ENCODE data around the gene NID1.

The NID1 gene

DNA sequence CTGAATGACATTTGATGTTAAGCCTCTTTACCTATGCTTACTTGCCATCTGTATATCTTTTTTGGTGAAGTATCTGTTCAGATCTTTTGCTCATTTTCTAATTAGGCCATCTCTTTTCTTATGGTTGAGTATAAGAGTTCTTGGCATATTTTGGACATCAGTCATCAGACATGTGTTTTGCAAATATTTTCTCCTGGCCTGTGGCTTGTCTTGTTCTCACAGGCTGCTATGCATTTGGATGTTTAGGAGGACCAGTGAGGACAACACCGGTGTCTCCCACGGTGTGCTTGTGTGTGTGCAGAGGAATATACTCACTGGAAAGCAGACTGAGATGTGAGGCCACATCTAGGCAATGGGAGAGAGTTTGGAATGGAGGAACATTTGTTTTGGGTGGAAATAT is 111.1 kb downstream of the NID1 start:
- DNase-seq, result no peak

DNA sequence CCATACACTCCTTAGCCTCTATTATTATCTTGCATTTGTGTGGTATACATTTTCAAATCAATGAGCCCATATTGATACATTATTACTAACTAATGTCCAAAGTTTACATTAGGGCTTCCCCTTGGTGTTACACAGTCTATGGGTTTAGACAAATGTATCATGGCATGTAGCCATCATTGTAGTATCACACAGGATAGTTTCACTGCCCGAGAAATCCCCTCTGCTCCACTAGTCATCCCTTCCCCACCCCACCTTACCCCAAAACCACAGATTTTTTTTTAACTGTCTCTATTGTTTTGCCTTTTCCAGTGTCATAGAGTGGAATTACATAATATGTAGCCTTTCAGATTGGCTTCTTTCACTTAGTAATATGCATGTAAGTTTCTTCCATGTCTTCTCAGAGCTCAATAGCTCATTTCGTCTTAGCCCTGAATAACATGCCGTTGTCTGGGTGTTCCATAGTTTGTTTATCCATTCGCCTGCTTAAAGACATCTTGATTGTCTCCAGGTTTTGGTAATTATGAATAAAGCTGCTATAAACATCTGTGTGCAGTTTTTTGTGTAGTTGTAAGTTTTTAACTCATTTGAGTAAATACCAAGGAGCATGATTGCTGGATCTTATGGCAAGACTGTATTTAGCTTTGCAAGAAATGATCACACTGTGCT is 111.8 kb downstream of the NID1 start:
- peak; percentile 84 for DNase-seq

DNA sequence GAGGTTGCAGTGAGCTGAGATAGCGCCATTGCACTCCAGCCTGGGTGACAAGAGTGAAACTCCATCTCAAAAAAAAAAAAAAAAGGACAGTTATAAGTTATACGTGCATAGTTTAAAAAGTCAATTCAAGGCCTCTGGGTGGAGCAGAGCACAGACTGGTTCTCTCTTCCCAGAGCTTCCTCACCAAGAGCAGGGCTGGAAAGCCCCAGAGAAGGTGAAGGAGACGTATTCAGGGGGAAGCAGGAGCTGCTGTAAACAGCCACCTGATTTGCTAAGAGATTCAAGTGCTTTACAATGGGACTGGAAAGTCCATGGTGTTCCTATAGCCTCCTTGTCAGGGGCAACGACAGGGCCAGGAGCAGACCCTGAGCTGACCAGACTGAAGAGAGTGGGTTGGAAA is 113.2 kb downstream of the NID1 start:
- DNase-seq, result peak; percentile 52

DNA sequence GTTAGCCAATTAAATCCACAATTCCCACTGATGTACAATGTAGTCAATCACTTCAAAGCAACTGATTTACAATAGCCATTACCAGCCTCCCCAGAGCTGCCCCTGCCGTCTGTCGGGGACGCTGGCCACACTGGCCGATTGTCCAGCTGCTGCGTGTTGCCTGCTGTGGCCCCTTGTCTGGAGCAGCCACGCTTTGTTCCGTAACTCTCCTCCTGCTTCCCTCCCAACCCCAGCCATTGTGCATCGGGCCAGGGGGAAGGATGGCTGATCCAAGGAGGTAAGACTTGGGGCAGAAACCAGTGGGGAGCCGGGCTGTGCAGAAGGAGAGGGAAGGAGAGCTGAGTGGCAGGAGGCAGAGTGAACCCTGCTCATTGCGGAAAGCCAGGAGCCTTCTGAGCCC is 114.6 kb downstream of the NID1 start:
- no peak for DNase-seq

DNA sequence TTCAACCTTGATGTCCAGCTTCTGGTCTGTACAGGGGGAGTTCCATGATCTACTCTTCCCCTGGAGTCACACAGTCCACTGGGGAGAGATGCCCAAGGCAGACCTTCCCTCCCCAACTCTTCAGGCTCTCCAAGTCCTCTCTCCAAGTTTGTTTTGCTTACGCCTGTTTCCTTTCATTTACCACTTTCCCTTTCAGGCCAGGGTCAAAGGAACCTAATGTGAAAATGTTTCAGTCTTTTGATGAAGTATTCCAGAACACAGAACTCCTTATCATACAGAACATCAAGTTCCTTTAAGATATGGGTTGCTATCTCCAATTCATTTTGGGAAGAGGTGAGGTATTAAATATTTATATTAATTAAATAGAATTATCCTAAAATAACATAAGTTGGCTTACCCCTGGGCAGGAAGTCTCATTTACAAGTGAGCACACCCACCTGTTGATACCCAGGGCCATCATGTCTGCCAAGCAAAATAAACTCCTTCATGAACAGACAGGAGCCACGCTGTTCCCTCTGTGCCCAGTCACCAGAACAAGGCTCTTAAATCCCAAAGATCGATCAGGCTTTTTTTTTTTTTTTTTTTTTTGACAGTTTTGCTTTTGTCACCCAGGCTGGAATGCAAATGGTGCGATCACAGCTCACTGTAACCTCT is 116.0 kb downstream of the NID1 start:
- DNase-seq, result no peak

DNA sequence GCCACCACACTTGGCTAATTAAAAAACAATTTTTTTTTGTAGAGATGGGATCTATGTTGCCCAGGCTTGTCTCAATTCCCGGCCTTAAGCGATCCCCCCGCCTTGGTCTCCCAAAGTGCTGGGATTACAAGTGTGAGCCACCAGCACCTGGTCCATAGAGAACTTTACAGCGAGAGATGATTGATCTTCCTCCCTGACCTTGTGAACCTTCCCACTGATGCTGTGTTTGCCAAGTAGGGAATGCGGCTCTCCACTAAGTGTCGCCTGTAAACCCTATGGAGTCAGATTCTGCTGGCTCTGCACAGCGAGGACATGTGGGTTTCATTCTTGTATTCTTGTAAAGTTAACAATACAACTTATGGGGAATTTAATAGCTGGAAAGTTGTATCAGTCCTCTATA is 116.9 kb downstream of the NID1 start:
- DNase-seq, result no peak

DNA sequence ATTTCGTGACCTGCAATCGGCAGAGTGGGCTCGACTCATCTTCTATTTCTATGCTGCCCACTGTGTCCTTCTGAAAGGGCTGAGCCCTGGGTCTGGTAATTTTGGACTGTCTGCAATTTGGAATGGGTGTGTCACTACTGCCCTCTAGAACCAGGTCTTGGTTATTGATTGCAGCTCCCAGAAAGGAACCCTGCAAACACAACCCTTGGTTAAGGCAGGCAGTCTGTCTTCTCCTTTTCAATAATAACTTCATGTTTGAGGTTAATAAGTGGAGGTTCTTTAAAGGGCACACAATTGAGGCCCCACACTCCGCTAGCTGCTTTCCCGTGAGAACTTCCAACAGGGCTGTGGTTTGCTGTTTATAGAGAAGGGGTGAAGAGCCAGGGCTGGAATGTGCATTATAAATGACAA is 118.3 kb downstream of the NID1 start:
- DNase-seq, result no peak

DNA sequence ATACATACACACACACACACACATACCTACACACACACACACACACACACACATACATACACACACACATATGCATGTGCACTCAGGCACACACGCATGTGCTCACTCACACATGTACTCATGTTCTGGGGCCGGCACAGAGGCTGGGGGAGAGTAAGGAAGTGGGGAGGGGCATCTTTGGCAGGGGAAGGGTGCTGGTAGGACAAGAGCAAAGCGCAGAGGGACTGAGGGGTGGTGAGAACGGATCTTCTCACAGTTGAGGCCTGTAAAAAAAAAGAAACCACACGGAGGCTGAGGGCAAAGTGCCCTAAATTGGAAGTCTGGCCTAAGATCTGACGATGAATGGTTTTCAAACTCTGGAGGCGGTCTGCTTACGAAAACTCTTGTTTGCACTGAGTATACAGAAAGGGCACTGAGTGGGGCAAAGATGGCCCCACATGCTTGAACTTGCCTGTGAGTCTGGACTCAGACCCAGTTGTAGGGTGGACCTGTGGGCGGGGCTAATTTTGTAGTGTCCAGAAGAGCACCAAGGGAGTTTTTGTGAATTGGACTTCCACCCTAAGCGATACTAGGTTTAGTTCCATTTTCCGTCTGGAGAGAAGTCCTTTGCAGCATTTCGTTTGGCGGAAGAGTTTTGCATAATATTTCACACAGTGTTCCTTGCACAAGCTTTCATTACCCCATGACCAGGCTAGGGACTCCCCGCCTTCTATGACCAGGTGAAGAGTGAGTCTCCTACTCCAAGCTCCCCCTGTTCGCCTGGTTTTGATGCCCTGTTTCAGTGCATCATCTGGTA is 118.9 kb downstream of the NID1 start:
- DNase-seq, result peak; percentile 99

DNA sequence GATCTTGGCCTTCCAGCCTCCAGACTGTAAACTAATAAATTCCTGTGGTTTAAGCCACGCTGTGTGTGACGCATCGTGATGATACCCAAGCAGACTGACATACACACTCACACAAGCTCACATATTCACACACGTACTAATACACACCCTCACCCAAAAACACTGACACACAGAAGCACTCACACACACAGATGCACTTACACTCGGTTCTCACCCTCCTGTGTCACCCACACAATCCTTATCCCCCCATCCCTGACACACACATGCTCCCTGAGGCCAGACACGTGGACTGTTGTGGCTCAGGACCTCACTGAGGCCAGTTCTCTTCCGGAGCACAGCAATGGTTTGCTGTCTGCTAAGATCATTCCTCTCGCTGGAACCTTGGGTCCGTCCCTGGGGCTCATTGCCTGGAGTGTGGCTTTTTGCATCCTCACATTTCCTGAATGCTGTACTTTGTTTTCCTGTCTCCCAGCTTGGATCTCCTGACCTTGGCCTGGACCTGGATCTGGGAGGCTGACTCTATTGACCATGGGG is 121.2 kb downstream of the NID1 start:
- DNase-seq, result no peak

DNA sequence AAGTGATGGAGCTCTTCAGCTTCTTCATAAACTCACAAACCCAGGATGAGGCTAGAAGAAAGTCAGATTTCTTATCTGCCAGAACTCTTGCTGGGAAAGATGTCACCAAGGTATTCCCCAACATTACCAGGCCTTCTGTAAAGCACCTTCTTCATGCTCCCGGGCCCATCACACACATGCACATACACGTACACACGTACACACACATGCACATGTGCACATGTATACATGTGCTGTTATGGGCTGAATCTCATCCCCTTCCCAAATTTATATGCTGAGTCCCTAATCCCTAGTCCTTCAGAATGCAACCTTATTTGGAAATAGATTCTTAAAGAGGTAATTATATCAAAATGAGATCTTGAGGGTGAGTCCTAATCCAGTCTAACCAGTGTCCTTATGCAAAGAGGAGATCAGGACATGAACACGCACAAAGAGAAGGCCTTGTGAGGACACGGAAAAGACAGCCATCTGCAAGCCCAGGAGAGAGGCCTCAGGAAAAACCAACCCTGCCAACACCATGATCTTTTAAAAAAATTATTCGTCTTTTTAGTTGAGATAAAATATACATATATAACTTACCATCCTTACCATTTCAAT is 121.8 kb downstream of the NID1 start:
- DNase-seq, result no peak

DNA sequence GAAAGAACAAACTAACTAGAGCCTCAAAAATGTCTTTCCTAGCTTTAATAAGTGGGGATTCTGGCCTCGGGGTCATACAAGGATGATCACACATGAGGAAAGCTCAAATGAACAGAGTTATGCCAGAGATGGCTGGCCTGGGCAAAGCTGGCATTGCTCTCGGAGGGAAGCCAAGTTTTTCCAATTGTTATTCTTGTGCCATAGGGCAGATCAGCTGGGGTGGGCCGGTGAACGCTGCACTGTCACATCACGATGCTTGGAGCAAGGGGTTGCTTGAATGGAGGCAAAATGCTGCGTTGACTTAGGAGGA is 122.3 kb downstream of the NID1 start:
- DNase-seq, result no peak

DNA sequence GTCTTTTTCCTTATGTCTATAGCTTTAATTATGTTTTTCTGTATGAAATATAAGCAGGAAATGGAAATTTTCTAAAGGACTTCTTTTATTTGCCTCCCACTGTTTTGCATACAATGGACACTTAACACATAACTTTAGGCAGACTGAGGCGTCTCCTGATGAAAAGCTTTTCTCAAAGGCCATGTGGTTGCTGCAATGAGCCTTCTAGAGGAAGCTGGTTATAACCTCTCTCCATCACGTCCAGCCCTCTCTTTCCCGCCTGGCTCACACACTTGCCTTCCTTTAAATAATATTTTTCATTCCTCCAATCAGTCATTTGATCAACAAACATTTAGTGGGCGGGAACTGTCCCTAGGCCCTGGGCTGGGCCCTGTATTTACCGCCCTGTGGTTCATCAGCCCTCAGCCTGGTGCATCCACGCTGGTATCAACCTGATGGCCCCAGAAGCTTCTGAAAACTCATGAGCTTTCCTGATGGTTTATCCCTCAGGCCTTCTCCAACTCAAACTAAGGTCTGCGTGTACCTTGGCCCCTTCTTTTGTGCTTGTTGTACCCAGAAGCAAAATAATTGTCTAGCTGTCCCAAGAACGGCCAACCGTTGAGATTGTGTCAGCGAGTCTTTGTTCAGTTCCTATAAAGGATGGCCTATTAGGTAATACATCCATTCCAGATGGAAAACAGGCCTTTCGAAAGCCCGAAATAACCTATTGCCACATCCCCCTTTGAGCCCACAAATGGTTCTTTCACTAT is 122.8 kb downstream of the NID1 start:
- DNase-seq, result peak; percentile 90

DNA sequence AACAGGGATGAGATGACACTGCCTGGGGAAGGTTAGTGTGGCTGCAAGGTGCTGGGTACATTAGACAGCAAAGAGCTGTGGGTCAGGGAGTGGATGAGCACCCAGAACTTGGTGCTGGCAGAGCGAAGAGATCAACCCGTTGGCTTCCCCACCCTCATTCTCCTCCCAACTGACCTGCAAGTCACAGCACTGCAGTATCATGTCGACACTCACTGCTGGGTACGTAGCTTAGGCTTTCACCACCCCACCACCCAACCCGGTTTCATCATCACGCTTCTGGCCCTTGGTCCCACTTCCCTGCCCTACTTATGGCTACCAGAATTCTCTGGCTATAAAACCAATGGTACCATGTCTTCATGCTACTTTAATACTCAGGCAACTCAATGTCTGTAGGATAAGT is 124.6 kb downstream of the NID1 start:
- DNase-seq, result peak; percentile 81

DNA sequence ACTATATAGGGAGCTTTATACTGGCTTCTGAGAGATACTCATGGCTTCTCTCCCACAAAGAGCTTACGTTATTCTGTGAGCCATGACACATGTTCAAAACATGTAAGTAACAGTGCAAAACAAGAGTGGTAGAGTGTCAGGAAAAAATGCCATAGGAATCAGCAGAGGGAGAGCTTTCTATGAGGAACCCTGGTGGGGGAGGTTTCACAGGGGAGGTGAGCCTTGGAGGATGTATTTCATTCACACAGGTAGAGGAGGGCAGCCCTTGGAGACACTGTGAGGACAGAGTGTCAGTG is 125.5 kb downstream of the NID1 start:
- DNase-seq, result no peak

DNA sequence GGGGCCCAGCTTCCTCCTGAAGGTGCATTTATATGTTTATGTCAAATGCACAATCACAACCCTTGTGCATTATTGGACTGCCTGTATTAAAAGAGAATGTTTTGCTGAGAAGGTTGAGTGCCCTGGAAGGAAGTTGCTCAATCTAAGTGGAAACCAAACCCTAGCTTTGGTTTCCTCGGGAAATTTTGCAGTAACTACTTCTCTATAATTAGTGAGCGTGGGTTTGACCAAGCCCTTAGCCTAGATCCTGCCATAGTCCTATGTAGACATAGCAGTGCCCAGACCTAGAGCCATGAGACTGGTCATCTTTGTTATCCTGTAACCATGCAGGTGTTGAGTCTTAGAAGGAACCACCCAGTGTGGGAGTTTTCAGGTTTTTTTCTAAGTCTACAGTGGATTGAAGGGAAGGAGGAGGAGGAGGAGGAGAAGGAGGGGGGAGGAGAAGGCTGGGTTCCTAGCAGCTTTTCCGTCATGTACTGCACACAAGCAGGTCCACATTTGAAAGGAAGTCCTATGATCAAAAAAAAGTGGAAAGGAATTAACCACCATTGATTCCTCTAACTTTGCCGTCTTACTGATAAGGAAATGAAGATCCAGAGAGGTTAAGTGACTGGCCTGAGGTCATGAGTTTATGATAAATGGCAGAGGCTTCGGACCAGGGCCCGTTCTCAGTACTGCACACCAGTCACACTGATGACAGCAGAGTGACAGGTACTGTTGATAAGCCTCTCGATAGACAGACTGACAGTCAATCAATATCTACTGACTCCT is 126.0 kb downstream of the NID1 start:
- peak; percentile 96 for DNase-seq

DNA sequence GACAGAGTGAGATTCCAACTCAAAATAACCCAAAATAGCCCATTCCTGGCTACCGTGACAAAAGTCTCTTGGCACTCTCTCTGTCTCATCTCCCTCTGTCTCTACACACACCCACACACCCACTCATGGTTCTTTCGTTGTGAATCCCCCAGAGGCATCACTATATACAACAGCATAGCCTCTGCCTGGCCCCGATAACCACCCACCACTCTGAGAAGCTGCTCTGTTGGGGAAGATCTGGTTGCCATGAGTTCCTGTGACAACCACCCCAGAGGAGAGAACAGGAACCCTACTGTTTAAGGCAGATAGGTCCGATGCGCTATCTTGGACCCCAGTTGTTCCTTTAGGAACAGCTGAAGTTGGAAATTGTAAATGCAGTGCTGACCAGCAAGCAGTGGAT is 127.8 kb downstream of the NID1 start:
- peak; percentile 40 for DNase-seq

DNA sequence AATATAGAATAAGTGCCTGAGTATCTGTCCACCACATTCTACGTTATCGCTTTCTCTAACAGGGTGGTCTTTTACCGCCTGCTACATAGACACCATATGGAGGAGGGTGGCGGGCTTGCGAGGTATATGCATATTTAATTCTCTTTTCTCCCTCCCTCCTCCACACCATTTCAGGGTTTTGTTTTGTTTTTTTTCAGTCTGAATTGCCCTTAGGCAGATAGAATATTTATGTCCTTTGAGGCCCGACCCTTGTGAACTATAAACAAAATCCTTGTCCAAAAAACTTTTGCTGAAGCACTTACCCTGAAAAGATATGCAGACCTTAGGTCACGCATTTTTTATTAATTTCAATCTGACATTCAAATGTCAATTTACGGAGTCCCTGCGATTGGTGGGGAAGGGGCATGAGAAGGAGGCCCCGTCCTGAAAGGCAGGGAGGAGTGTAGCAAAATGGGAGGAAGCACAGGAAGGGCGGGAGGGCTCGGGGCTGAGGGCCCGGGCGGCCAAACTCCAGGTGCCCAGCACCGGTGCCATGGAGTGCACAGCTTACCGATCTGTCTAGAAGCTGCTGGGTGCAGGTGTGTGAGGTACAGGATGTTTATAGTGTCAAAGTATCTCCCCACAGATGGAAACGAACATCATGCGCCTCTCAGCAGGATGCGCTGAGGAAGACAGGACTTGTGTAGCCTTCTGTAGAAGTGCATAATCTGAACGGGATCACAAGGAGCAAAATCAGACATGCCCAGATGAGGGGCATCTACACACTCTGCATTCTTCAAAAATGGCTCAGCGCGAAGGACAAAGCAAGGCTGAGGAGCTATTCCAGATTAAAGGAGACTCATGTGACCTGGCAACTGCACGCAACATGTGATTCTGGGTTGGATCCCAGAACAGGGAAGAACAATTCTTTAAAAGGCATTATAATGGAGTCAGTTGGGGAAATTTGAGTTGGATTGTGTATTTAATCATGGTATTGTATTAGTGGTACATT is 129.4 kb downstream of the NID1 start:
- DNase-seq, result no peak

DNA sequence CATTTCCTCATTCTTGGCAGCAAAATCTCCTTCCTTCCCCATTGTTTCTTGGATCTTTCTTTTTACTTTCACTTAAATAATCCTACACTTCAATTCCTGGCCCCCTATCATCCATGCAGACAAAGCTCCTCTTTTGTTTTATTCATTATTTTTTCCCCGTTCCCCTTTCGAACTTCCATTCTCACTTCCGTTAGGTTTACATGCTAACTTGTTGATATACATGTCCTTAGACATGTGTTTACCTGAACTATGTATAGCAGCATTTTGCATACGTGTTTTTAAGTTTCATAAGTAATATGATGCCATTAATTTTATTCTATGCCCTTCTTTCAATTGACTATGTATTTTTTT is 131.1 kb downstream of the NID1 start:
- DNase-seq, result no peak

DNA sequence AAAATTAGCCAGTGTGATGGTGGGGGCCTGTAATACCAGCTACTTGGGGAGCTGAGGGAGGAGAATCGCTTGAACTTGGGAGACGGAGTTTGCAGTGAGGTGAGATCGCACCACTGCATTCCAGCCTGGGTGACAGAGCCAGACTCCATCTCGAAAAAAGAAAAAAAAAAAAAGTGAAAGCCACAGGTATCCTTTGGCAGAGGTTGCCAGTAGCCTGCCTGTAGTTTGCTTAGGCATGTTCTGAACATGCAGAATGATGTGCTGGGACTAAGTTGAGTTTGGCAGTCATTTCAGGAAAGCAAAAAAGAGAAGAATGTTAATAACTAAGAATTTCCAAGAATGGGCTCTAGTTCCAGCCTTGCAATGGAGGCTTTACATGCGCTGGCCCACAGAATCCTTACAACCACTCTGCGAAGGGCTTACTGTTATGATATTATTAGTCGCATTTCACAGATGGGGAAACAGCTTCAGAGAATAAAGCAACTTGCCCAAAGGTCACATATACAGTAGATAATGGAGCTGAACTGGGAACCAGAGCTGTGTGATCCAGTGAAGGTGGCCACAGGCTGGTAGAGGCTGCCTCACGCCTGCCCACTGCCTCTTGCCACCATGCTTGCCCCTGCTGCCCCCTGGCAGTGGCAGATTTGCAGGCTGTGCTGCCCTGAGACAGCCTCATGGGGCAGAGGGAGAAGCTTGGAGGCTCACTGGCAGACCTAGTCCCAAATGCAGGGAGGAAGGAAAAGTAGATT is 131.7 kb downstream of the NID1 start:
- DNase-seq, result peak; percentile 68

DNA sequence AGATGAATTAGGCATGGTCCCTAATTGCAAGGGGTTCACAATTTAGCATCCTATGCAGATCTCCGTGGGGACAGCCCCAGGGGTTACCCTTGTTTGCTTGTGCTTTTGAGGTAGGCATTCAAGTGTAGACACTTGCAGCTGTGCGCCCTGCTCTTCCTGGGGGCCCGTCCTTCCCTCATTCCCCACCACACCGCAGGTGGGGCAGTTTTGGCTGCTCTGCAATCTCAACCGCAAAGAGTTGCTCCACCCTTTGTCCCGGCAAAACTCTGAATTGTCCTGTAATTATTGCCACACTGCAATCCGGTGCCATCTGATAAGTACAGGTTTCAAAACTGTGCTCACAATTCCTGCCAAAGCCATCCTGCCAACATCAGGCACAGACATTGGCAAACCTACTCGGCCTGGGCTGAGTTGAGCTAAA is 132.8 kb downstream of the NID1 start:
- no peak for DNase-seq
